GM23338 (cell line): ENCODE measurements around the gene ZBTB7B. TPM values are rescaled to one million over a fixed set of nuclear protein-coding genes. Genes with fewer than 3 reads are reported as not detected.
A peak's percentile ranks its signal among the peaks of the same experiment; 100 is the strongest.

Experiments
- ATAC-seq: fragments of 200-7000 bp; cut with Tn5 transposase; 3 replicates; pipeline ENCODE4 v1.9.1; 2020
- DNase-seq: peaks from one replicate; pipeline ENCODE4 v3.0.0-alpha.2; 2015; ENCODE audit warnings: low spot score
- H2AFZ ChIP-seq: fragments of 200-600 bp; sonication (generic); 2 replicates; pipeline ENCODE4 v1.8.0; 2016; ENCODE audit warnings: antibody characterized with exemption, mild to moderate bottlenecking, moderate library complexity
- H3F3A ChIP-seq: fragments of 200-600 bp; sonication (generic); replicated peaks from 2 replicates; pipeline ENCODE4 v1.8.0; 2017; ENCODE audit warnings: antibody characterized with exemption, mixed run types, low read depth
- H3K27ac ChIP-seq: fragments of 200-600 bp; sonication (generic); 2 replicates; pipeline ENCODE4 v1.6.1; 2016; ENCODE audit warnings: low read depth
- H3K27me3 ChIP-seq: fragments of 200-600 bp; sonication (generic); 2 replicates; pipeline ENCODE4 v1.8.0; 2016; ENCODE audit warnings: mild to moderate bottlenecking, mixed run types, moderate library complexity; ENCODE audit not compliant: insufficient read depth
- H3K36me3 ChIP-seq: fragments of 200-600 bp; sonication (generic); 2 replicates; pipeline ENCODE4 v1.8.0; 2016; ENCODE audit warnings: mild to moderate bottlenecking; ENCODE audit not compliant: insufficient read depth
- H3K4me1 ChIP-seq: fragments of 200-600 bp; sonication (generic); 2 replicates; pipeline ENCODE4 v1.8.0; 2016; ENCODE audit warnings: mild to moderate bottlenecking, moderate library complexity; ENCODE audit not compliant: insufficient read depth
- H3K4me2 ChIP-seq: fragments of 200-600 bp; sonication (generic); 2 replicates; pipeline ENCODE4 v1.7.1; 2017; ENCODE audit warnings: mixed run types
- H3K4me3 ChIP-seq: fragments of 200-600 bp; sonication (generic); 2 replicates; pipeline ENCODE4 v1.6.1; 2016; ENCODE audit warnings: mixed run types
- H3K79me2 ChIP-seq: fragments of 200-600 bp; sonication (generic); replicated peaks from 2 replicates; pipeline ENCODE4 v1.8.0; 2017; ENCODE audit warnings: mild to moderate bottlenecking; ENCODE audit not compliant: insufficient read depth
- H3K9me2 ChIP-seq: fragments of 200-600 bp; sonication (generic); 2 replicates; pipeline ENCODE4 v1.8.0; 2017; ENCODE audit not compliant: insufficient read depth
- H4K20me1 ChIP-seq: fragments of 200-600 bp; sonication (generic); replicated peaks from 2 replicates; pipeline ENCODE4 v1.8.0; 2017; ENCODE audit warnings: mild to moderate bottlenecking; ENCODE audit not compliant: insufficient read depth
- H3K27ac Mint-ChIP-seq: 2 replicates; pipeline ENCODE4 v1.8.0; 2020; ENCODE audit warnings: inconsistent platforms, mild to moderate bottlenecking, moderate library complexity, mixed read lengths
- H3K27me3 Mint-ChIP-seq: 3 replicates; pipeline ENCODE4 v1.8.0; 2022; ENCODE audit warnings: low read depth, mild to moderate bottlenecking, moderate library complexity, mixed read lengths, inconsistent platforms; ENCODE audit not compliant: insufficient read depth, poor library complexity
- H3K36me3 Mint-ChIP-seq: 3 replicates; pipeline ENCODE4 v1.8.0; 2021; ENCODE audit warnings: low read depth, mild to moderate bottlenecking, inconsistent platforms, moderate library complexity, mixed read lengths
- H3K4me1 Mint-ChIP-seq: 3 replicates; pipeline ENCODE4 v1.8.0; 2020; ENCODE audit warnings: mild to moderate bottlenecking, inconsistent platforms, mixed read lengths
- H3K4me3 Mint-ChIP-seq: 3 replicates; pipeline ENCODE4 v1.8.0; 2021; ENCODE audit warnings: moderate library complexity, mild to moderate bottlenecking, inconsistent platforms, mixed read lengths
- H3K9me3 Mint-ChIP-seq: 3 replicates; pipeline ENCODE4 v1.8.0; 2020; ENCODE audit warnings: moderate library complexity, mild to moderate bottlenecking, inconsistent platforms, mixed read lengths
- CREB1 ChIP-seq: fragments of 250-450 bp; sonication (Bioruptor Pico); IDR thresholded peaks from 2 replicates; pipeline ENCODE4 v1.5.0; 2020; ENCODE audit warnings: low read depth, mild to moderate bottlenecking, moderate library complexity
- ETS1 ChIP-seq: IDR thresholded peaks from 2 replicates; pipeline ENCODE4 v1.6.1; 2016; ENCODE audit warnings: antibody characterized with exemption
- EZH2phosphoT487 ChIP-seq: fragments of 200-600 bp; sonication (generic); IDR thresholded peaks from one replicate; pipeline ENCODE4 v1.8.1; 2018; ENCODE audit warnings: antibody characterized with exemption; ENCODE audit not compliant: unreplicated experiment
- REST ChIP-seq: IDR thresholded peaks from one replicate; pipeline ENCODE4 v1.6.1; 2018; ENCODE audit warnings: antibody characterized with exemption; ENCODE audit not compliant: unreplicated experiment
- ZNF331 ChIP-seq: fragments of 250-450 bp; sonication (Bioruptor Pico); IDR thresholded peaks from 2 replicates; pipeline ENCODE4 v1.5.0; 2020; ENCODE audit warnings: low read depth, mild to moderate bottlenecking, moderate library complexity
- polyA plus RNA-seq: library from polyadenylated mRNA; unstranded; fragments of >200 nt; fragmentation: Nextera tagmentation; extraction: Ambion mirVana; gene quantifications from 2 replicates; pipeline ENCODE4 v1.2.1, GENCODE V29; 2016
- total RNA-seq: library from RNA; depleted of rRNA; stranded (reverse); fragments of >200 nt; shearing (Covaris generic); gene quantifications from 2 replicates; pipeline ENCODE4 v1.2.3, GENCODE V29; 2014
- TF ChIP-seq, protein P1 (sequence below), 2 experiments: fragments of 200-600 bp in 1 of 2; sonication (generic) in 1 of 2; conservative IDR thresholded peaks; 2 replicates each; pipeline versions ENCODE4 v1.5.1 to v1.6.1; 2016 to 2017; ENCODE audit warnings: antibody characterized with exemption in 2 of 2, low read depth in 2 of 2, mild to moderate bottlenecking in 2 of 2, moderate library complexity in 1 of 2
- TF ChIP-seq, protein P2 (sequence below): fragments of 250-450 bp; sonication (Bioruptor Pico); IDR thresholded peaks from 2 replicates; pipeline ENCODE4 v1.5.0; 2020; ENCODE audit warnings: mild to moderate bottlenecking, moderate library complexity

The ZBTB7B gene
- total and polyA plus RNA-seq, 2 experiments from 2014 or later, result 3.6 to 32.6 TPM

GRCh38 chr1:155057104-155057503 lies 54.5 kb downstream of the ZBTB7B start:
- no peaks in the 10 kb centered on the region for H3K79me2 ChIP-seq
- no peak overlapping the region for H3K27ac ChIP-seq
- peaks cover 3% of the 10 kb centered on the region; the same call in 1 of the 2 replicates for H4K20me1 ChIP-seq
- ATAC-seq (no peak), DNase-seq (no peak)
- 0 out of 2 replicates have a peak, but pooled peaks cover 3% of the 10 kb centered on the region for H3F3A ChIP-seq
- H3K4me1 ChIP-seq, result peaks cover 10% of the 10 kb centered on the region
- H2AFZ ChIP-seq, result no peak overlapping the region
- Mint-ChIP-seq H3K4me3 (no peak overlapping the region), H3K9me3 (no peaks in the 10 kb centered on the region), H3K36me3 (peaks cover 3% of the 10 kb centered on the region; the same call in 1 of the 3 replicates), H3K4me1 (peaks cover 13% of the 10 kb centered on the region; the same call in 2 of the 3 replicates), H3K27me3 (peaks cover 19% of the 10 kb centered on the region), H3K27ac (no peak overlapping the region)
- no peak overlapping the region for H3K4me2 ChIP-seq
- no peak overlapping the region for H3K4me3 ChIP-seq
- peaks cover 11% of the 10 kb centered on the region for H3K27me3 ChIP-seq
- no peaks in the 10 kb centered on the region for H3K9me2 ChIP-seq
- no peaks in the 10 kb centered on the region for H3K36me3 ChIP-seq
- TF ChIP-seq ZNF331 (CRISPR knock-in tag) (no peak), REST (no peak), ETS1 (no peak), CREB1 (no peak), EZH2phosphoT487 (no peak)

DNA sequence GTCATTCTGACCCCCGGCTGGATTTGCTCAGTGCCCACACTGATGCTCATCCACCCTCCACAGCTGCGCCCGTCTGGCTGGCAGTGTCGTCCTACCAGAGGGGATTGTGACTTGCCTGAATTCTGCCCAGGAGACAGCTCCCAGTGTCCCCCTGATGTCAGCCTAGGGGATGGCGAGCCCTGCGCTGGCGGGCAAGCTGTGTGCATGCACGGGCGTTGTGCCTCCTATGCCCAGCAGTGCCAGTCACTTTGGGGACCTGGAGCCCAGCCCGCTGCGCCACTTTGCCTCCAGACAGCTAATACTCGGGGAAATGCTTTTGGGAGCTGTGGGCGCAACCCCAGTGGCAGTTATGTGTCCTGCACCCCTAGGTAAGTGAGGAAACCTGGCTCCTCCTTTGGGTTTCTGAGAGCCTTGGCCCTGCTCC lies 55.2 kb downstream of the ZBTB7B start:
- Mint-ChIP-seq H3K27me3 (peaks cover 12% of the 10 kb centered on the region), H3K4me3 (no peak overlapping the region), H3K4me1 (peaks cover 8% of the 10 kb centered on the region), H3K36me3 (peaks cover 3% of the 10 kb centered on the region; the same call in 1 of the 3 replicates), H3K9me3 (no peaks in the 10 kb centered on the region), H3K27ac (no peak overlapping the region)
- TF ChIP-seq, protein P1, sequence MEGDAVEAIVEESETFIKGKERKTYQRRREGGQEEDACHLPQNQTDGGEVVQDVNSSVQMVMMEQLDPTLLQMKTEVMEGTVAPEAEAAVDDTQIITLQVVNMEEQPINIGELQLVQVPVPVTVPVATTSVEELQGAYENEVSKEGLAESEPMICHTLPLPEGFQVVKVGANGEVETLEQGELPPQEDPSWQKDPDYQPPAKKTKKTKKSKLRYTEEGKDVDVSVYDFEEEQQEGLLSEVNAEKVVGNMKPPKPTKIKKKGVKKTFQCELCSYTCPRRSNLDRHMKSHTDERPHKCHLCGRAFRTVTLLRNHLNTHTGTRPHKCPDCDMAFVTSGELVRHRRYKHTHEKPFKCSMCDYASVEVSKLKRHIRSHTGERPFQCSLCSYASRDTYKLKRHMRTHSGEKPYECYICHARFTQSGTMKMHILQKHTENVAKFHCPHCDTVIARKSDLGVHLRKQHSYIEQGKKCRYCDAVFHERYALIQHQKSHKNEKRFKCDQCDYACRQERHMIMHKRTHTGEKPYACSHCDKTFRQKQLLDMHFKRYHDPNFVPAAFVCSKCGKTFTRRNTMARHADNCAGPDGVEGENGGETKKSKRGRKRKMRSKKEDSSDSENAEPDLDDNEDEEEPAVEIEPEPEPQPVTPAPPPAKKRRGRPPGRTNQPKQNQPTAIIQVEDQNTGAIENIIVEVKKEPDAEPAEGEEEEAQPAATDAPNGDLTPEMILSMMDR (conservative IDR thresholded peaks at IDR 0.05; ENCODE audit: low read depth in 2 of 2), result peak in 1 of 2 experiments; percentile 36; a peak in 2 of 4 replicates
- TF ChIP-seq, protein P2, sequence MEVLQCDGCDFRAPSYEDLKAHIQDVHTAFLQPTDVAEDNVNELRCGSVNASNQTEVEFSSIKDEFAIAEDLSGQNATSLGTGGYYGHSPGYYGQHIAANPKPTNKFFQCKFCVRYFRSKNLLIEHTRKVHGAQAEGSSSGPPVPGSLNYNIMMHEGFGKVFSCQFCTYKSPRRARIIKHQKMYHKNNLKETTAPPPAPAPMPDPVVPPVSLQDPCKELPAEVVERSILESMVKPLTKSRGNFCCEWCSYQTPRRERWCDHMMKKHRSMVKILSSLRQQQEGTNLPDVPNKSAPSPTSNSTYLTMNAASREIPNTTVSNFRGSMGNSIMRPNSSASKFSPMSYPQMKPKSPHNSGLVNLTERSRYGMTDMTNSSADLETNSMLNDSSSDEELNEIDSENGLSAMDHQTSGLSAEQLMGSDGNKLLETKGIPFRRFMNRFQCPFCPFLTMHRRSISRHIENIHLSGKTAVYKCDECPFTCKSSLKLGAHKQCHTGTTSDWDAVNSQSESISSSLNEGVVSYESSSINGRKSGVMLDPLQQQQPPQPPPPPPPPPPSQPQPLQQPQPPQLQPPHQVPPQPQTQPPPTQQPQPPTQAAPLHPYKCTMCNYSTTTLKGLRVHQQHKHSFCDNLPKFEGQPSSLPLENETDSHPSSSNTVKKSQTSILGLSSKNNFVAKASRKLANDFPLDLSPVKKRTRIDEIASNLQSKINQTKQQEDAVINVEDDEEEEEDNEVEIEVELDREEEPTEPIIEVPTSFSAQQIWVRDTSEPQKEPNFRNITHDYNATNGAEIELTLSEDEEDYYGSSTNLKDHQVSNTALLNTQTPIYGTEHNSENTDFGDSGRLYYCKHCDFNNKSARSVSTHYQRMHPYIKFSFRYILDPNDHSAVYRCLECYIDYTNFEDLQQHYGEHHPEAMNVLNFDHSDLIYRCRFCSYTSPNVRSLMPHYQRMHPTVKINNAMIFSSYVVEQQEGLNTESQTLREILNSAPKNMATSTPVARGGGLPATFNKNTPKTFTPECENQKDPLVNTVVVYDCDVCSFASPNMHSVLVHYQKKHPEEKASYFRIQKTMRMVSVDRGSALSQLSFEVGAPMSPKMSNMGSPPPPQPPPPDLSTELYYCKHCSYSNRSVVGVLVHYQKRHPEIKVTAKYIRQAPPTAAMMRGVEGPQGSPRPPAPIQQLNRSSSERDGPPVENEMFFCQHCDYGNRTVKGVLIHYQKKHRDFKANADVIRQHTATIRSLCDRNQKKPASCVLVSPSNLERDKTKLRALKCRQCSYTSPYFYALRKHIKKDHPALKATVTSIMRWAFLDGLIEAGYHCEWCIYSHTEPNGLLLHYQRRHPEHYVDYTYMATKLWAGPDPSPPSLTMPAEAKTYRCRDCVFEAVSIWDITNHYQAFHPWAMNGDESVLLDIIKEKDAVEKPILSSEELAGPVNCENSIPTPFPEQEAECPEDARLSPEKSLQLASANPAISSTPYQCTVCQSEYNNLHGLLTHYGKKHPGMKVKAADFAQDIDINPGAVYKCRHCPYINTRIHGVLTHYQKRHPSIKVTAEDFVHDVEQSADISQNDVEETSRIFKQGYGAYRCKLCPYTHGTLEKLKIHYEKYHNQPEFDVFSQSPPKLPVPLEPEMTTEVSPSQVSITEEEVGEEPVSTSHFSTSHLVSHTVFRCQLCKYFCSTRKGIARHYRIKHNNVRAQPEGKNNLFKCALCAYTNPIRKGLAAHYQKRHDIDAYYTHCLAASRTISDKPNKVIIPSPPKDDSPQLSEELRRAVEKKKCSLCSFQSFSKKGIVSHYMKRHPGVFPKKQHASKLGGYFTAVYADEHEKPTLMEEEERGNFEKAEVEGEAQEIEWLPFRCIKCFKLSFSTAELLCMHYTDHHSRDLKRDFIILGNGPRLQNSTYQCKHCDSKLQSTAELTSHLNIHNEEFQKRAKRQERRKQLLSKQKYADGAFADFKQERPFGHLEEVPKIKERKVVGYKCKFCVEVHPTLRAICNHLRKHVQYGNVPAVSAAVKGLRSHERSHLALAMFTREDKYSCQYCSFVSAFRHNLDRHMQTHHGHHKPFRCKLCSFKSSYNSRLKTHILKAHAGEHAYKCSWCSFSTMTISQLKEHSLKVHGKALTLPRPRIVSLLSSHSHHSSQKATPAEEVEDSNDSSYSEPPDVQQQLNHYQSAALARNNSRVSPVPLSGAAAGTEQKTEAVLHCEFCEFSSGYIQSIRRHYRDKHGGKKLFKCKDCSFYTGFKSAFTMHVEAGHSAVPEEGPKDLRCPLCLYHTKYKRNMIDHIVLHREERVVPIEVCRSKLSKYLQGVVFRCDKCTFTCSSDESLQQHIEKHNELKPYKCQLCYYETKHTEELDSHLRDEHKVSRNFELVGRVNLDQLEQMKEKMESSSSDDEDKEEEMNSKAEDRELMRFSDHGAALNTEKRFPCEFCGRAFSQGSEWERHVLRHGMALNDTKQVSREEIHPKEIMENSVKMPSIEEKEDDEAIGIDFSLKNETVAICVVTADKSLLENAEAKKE (CRISPR knock-in tag), result no peak
- peaks cover 4% of the 10 kb centered on the region for H3K4me1 ChIP-seq
- H2AFZ ChIP-seq, result no peak overlapping the region
- no peak for ATAC-seq
- 0 out of 2 replicates have a peak, but pooled peaks cover 3% of the 10 kb centered on the region for H3F3A ChIP-seq
- no peaks in the 10 kb centered on the region for H3K79me2 ChIP-seq
- no peak overlapping the region for H3K4me2 ChIP-seq
- H3K36me3 ChIP-seq, result no peaks in the 10 kb centered on the region
- peaks cover 5% of the 10 kb centered on the region; the same call in 1 of the 2 replicates for H3K27me3 ChIP-seq
- H4K20me1 ChIP-seq, result no peaks in the 10 kb centered on the region
- H3K27ac ChIP-seq, result no peak overlapping the region
- no peak overlapping the region for H3K4me3 ChIP-seq
- DNase-seq, result peak; percentile 57
- H3K9me2 ChIP-seq, result no peaks in the 10 kb centered on the region
